HEK293 (cell line): ENCODE measurements around the gene HID1.

ENCODE experiments used
- IKZF3 ChIP-seq: fragments of 450-650 bp; IDR thresholded peaks from 2 replicates; pipeline ENCODE4 v1.5.0; 2018; ENCODE audit warnings: missing biosample characterization, mild to moderate bottlenecking, missing genetic modification characterization, moderate library complexity
- INSM2 ChIP-seq: fragments of 450-650 bp; formaldehyde crosslinking; IDR thresholded peaks from 2 replicates; pipeline ENCODE4 v1.5.1; 2016; ENCODE audit warnings: missing biosample characterization, missing genetic modification characterization
- KLF16 ChIP-seq: fragments of 450-650 bp; formaldehyde crosslinking; IDR thresholded peaks from 2 replicates; pipeline ENCODE4 v1.5.1; 2017; ENCODE audit warnings: missing biosample characterization, missing genetic modification characterization
- SCRT1 ChIP-seq: fragments of 450-650 bp; formaldehyde crosslinking; IDR thresholded peaks from 2 replicates; pipeline ENCODE4 v1.5.1; 2016; ENCODE audit warnings: missing biosample characterization, missing genetic modification characterization, borderline replicate concordance
- SETDB1 ChIP-seq: IDR thresholded peaks from one replicate; pipeline ENCODE4 v1.6.1; 2017; ENCODE audit warnings: mild to moderate bottlenecking, low read length, moderate library complexity, mixed read lengths; ENCODE audit not compliant: insufficient read length
- ZBTB11 ChIP-seq: fragments of 450-650 bp; formaldehyde crosslinking; conservative IDR thresholded peaks from 2 replicates; pipeline ENCODE4 v1.5.1; 2016; ENCODE audit warnings: low read depth, missing biosample characterization, missing genetic modification characterization
- ZBTB20 ChIP-seq: fragments of 450-650 bp; formaldehyde crosslinking; IDR thresholded peaks from 2 replicates; pipeline ENCODE4 v1.5.1; 2016; ENCODE audit warnings: missing biosample characterization, missing genetic modification characterization
- ZBTB48 ChIP-seq: fragments of 450-650 bp; formaldehyde crosslinking; IDR thresholded peaks from 2 replicates; pipeline ENCODE4 v1.5.1; 2016; ENCODE audit warnings: missing biosample characterization, missing genetic modification characterization
- ZFHX2 ChIP-seq: fragments of 450-650 bp; formaldehyde crosslinking; conservative IDR thresholded peaks from 2 replicates; pipeline ENCODE4 v1.5.1; 2016; ENCODE audit warnings: missing biosample characterization, missing genetic modification characterization
- ZFP3 ChIP-seq: fragments of 450-650 bp; formaldehyde crosslinking; IDR thresholded peaks from 2 replicates; pipeline ENCODE4 v1.5.1; 2016; ENCODE audit warnings: low read depth, missing biosample characterization, missing genetic modification characterization
- ZNF114 ChIP-seq: fragments of 450-650 bp; formaldehyde crosslinking; IDR thresholded peaks from 2 replicates; pipeline ENCODE4 v1.5.0; 2017; ENCODE audit warnings: missing biosample characterization, missing genetic modification characterization
- ZNF132 ChIP-seq: fragments of 450-650 bp; formaldehyde crosslinking; IDR thresholded peaks from 2 replicates; pipeline ENCODE4 v1.5.1; 2017; ENCODE audit warnings: missing biosample characterization, missing genetic modification characterization, borderline replicate concordance
- ZNF157 ChIP-seq: fragments of 450-650 bp; formaldehyde crosslinking; IDR thresholded peaks from 2 replicates; pipeline ENCODE4 v1.5.1; 2016; ENCODE audit warnings: missing biosample characterization, missing genetic modification characterization
- ZNF169 ChIP-seq: fragments of 450-650 bp; formaldehyde crosslinking; IDR thresholded peaks from 2 replicates; pipeline ENCODE4 v1.5.1; 2016; ENCODE audit warnings: missing biosample characterization, missing genetic modification characterization
- ZNF175 ChIP-seq: fragments of 450-650 bp; formaldehyde crosslinking; IDR thresholded peaks from 2 replicates; pipeline ENCODE4 v1.5.1; 2016; ENCODE audit warnings: missing biosample characterization, missing genetic modification characterization
- ZNF211 ChIP-seq: fragments of 450-650 bp; formaldehyde crosslinking; IDR thresholded peaks from 2 replicates; pipeline ENCODE4 v1.5.1; 2016; ENCODE audit warnings: low read depth, missing biosample characterization, missing genetic modification characterization
- ZNF239 ChIP-seq: fragments of 450-650 bp; formaldehyde crosslinking; IDR thresholded peaks from 2 replicates; pipeline ENCODE4 v1.5.1; 2016; ENCODE audit warnings: missing biosample characterization, missing genetic modification characterization
- ZNF311 ChIP-seq: fragments of 450-650 bp; formaldehyde crosslinking; IDR thresholded peaks from 2 replicates; pipeline ENCODE4 v1.5.1; 2017; ENCODE audit warnings: missing biosample characterization, missing genetic modification characterization, borderline replicate concordance
- ZNF391 ChIP-seq: fragments of 450-650 bp; formaldehyde crosslinking; IDR thresholded peaks from 2 replicates; pipeline ENCODE4 v1.5.1; 2016; ENCODE audit warnings: low read depth, missing biosample characterization, missing genetic modification characterization, borderline replicate concordance
- ZNF404 ChIP-seq: fragments of 450-650 bp; formaldehyde crosslinking; IDR thresholded peaks from 2 replicates; pipeline ENCODE4 v1.5.1; 2017; ENCODE audit warnings: missing biosample characterization, missing genetic modification characterization
- ZNF473 ChIP-seq: fragments of 450-650 bp; formaldehyde crosslinking; IDR thresholded peaks from 2 replicates; pipeline ENCODE4 v1.5.1; 2017; ENCODE audit warnings: missing biosample characterization, missing genetic modification characterization
- ZNF48 ChIP-seq: fragments of 450-650 bp; formaldehyde crosslinking; IDR thresholded peaks from 2 replicates; pipeline ENCODE4 v1.5.1; 2016; ENCODE audit warnings: missing biosample characterization, missing genetic modification characterization
- ZNF514 ChIP-seq: fragments of 450-650 bp; formaldehyde crosslinking; IDR thresholded peaks from 2 replicates; pipeline ENCODE4 v1.5.1; 2016; ENCODE audit warnings: missing biosample characterization, missing genetic modification characterization
- ZNF521 ChIP-seq: fragments of 450-650 bp; formaldehyde crosslinking; IDR thresholded peaks from 2 replicates; pipeline ENCODE4 v1.5.1; 2017; ENCODE audit warnings: missing biosample characterization, mild to moderate bottlenecking, missing genetic modification characterization
- ZNF530 ChIP-seq: fragments of 450-650 bp; formaldehyde crosslinking; IDR thresholded peaks from 2 replicates; pipeline ENCODE4 v1.5.1; 2016; ENCODE audit warnings: low read depth, missing biosample characterization, missing genetic modification characterization
- ZNF560 ChIP-seq: fragments of 450-650 bp; formaldehyde crosslinking; IDR thresholded peaks from 2 replicates; pipeline ENCODE4 v1.5.1; 2017; ENCODE audit warnings: missing biosample characterization, missing genetic modification characterization, borderline replicate concordance
- ZNF585B ChIP-seq: fragments of 450-650 bp; formaldehyde crosslinking; IDR thresholded peaks from 2 replicates; pipeline ENCODE4 v1.5.1; 2016; ENCODE audit warnings: missing biosample characterization, missing genetic modification characterization
- ZNF621 ChIP-seq: fragments of 450-650 bp; formaldehyde crosslinking; IDR thresholded peaks from 2 replicates; pipeline ENCODE4 v1.5.1; 2017; ENCODE audit warnings: missing biosample characterization, missing genetic modification characterization
- ZNF658 ChIP-seq: fragments of 450-650 bp; formaldehyde crosslinking; IDR thresholded peaks from 2 replicates; pipeline ENCODE4; 2016; ENCODE audit warnings: missing biosample characterization, missing genetic modification characterization
- ZNF664 ChIP-seq: fragments of 450-650 bp; formaldehyde crosslinking; IDR thresholded peaks from 2 replicates; pipeline ENCODE4 v1.5.1; 2016; ENCODE audit warnings: missing biosample characterization, missing genetic modification characterization
- ZNF677 ChIP-seq: fragments of 450-650 bp; IDR thresholded peaks from 2 replicates; pipeline ENCODE4 v1.5.0; 2018; ENCODE audit warnings: missing biosample characterization, mild to moderate bottlenecking, missing genetic modification characterization, moderate library complexity
- ZNF785 ChIP-seq: fragments of 450-650 bp; formaldehyde crosslinking; IDR thresholded peaks from 2 replicates; pipeline ENCODE4 v1.5.1; 2016; ENCODE audit warnings: missing biosample characterization, missing genetic modification characterization
- ZSCAN23 ChIP-seq: fragments of 450-650 bp; formaldehyde crosslinking; IDR thresholded peaks from 2 replicates; pipeline ENCODE4 v1.5.1; 2016; ENCODE audit warnings: missing biosample characterization, missing genetic modification characterization
- TF ChIP-seq, protein P1 (sequence below): fragments of 450-650 bp; formaldehyde crosslinking; IDR thresholded peaks from 2 replicates; pipeline ENCODE4 v1.5.1; 2016; ENCODE audit warnings: missing biosample characterization, missing genetic modification characterization

The HID1 gene

GRCh38 chr17:74972107-74972972 is at the start of gene HID1 (continued):
- TF ChIP-seq ZNF530 (tag by site-specific recombination) (no peak), SCRT1 (tag by site-specific recombination) (no peak), ZNF48 (tag by site-specific recombination) (no peak), ZFP3 (tag by site-specific recombination) (no peak), ZNF311 (tag by site-specific recombination) (no peak), ZNF211 (tag by site-specific recombination) (no peak), ZNF114 (tag by site-specific recombination) (no peak), ZNF658 (tag by site-specific recombination) (no peak), KLF16 (tag by site-specific recombination) (peak; percentile 45; the same call in 1 of the 2 replicates), ZNF132 (tag by site-specific recombination) (no peak), ZNF169 (no peak), ZNF785 (tag by site-specific recombination) (no peak), INSM2 (no peak), ZFHX2 (tag by site-specific recombination) (peak; percentile 50), ZNF514 (tag by site-specific recombination) (no peak), ZNF404 (tag by site-specific recombination) (no peak), ZNF621 (tag by site-specific recombination) (no peak), ZBTB20 (tag by site-specific recombination) (peak; percentile 71; the same call in 1 of the 2 replicates), ZNF585B (no peak), ZNF677 (tag by site-specific recombination) (no peak), IKZF3 (tag by site-specific recombination) (no peak), ZNF521 (tag by site-specific recombination) (no peak), ZNF664 (tag by site-specific recombination) (no peak), ZNF560 (tag by site-specific recombination) (no peak), ZBTB11 (tag by site-specific recombination) (peak; percentile 42; the same call in 1 of the 2 replicates), ZSCAN23 (tag by site-specific recombination) (no peak), SETDB1 (no peak), ZNF391 (tag by site-specific recombination) (no peak), ZNF157 (tag by site-specific recombination) (no peak), ZNF175 (tag by site-specific recombination) (no peak), ZBTB48 (tag by site-specific recombination) (no peak), ZNF239 (tag by site-specific recombination) (no peak), ZNF473 (tag by site-specific recombination) (no peak)
- TF ChIP-seq, protein P1, sequence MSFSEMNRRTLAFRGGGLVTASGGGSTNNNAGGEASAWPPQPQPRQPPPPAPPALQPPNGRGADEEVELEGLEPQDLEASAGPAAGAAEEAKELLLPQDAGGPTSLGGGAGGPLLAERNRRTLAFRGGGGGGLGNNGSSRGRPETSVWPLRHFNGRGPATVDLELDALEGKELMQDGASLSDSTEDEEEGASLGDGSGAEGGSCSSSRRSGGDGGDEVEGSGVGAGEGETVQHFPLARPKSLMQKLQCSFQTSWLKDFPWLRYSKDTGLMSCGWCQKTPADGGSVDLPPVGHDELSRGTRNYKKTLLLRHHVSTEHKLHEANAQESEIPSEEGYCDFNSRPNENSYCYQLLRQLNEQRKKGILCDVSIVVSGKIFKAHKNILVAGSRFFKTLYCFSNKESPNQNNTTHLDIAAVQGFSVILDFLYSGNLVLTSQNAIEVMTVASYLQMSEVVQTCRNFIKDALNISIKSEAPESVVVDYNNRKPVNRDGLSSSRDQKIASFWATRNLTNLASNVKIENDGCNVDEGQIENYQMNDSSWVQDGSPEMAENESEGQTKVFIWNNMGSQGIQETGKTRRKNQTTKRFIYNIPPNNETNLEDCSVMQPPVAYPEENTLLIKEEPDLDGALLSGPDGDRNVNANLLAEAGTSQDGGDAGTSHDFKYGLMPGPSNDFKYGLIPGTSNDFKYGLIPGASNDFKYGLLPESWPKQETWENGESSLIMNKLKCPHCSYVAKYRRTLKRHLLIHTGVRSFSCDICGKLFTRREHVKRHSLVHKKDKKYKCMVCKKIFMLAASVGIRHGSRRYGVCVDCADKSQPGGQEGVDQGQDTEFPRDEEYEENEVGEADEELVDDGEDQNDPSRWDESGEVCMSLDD (tag by site-specific recombination): peak; percentile 88
